CD4-positive, alpha-beta T cell treated with Interleukin-12 subunit alpha and Interleukin-12 subunit beta, for 1 hour (primary cell): ENCODE data around the gene NDRG2.
"Not testable (repeated sequence)": the region's sequence is repeated elsewhere in the genome, so short reads cannot be mapped to it uniquely, and the experiment has no call there.

Source experiments
- DNase-seq: peaks from one replicate; pipeline ENCODE4 v3.0.0-alpha.2; 2020

Gene NDRG2

DNA sequence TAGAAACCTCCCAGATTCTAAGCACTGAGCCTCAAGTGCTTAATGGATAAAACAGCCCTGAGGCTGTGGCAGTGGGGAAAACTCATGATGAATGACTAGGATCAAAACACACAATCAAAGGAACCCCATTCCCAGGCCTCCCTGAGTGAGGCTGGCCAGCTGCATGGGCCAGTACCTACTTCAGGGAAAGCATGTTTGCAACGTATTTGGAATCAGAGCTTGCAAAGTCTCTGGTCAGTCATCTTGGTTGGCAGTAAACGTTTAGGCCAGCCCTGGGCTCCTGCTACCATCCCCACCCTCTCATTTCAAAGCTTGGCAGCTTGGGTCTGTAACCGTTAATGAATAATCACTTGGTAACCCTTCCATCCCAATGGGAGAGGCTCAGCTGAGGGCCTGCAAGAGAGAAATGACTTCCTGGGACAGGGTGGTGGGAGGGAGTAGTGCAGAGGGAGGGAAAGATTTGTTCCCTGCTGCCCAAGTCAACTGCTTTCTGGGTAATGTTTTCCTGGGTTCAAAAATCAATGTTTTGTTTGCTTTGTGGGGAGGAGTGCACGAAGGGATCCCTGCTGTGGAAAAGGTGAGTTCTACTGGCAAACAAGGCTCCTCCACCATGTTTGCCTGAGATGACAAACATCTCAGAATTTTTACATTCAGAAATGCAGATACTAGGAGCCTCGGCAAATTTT, 30.7 kb upstream of the NDRG2 start:
- DNase-seq, result no peak

- no peak for DNase-seq
Observed at GRCh38 chr14:21054768-21055145, 29.9 kb upstream of the NDRG2 start.

DNA sequence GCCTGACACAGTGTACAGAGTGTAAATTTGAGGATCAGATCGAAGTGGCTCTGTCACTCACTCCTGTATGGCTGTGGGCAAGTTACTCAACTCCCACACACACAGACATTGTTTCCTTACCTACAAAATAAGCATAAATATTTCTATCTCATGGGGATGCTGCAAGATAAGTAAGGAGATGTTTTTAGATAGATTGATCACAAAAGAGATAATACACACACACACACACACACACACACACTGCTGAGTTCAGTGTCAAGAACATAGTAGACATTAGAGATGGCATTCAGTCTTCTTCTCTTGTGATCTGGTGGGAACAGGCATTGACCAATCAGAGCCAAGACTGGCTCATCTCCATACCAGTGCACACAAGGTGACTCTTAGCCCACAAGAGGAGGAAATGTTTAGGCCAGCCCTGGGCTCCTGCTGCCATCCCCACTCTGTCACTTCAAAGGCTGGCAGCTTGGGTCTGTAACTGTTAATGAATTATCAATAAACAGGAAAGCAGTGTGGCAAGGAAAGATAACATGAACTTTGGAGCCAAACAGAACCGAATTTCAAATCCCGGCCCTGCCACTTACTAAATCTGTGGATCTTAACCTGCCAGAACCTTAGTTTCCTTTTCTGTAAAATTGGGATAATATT, 29.4 kb upstream of the NDRG2 start:
- DNase-seq, result no peak

DNA sequence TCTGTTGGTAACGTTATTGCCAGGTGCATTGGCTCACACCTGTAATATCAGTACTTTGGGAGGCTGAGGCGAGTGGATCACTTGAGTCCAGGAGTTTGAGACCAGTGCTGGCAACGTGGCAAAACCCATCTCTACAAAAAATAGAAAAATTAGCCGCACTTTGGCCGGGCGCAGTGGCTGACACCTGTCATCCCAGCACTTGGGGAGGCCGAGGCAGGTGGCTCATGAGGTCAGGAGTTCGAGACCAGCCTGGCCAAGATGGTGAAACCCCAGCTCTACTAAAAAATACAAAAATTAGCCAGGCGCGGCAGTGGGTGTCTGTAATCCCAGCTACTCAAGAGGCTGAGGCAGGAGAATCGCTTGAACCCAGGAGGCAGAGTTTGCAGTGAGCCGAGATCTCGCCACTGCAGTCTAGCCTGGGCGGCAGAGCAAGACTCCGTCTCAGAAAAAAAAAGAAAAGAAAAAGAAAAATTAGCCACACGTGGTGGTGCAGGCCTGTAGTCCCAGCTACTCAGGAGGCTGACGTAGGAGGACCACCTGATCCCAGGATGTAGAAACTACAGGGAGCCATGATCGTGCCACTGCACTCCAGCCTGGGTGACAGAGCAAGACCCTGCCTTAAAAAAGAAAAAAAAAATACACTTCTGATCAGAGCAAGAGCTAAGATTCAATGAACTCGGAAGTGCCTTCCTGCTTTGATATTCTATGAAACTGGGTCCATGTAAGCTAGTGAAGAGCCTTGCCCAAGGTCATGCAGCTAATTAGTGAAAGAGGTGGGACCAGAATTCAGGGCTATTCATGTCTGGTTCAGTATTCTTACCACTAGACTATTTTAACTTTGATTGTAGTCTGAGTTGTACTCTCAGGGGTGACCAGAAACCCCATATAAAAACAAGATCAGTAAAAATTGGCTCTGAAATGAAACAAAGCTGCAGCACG, 28.6 kb upstream of the NDRG2 start:
- no peak for DNase-seq

DNA sequence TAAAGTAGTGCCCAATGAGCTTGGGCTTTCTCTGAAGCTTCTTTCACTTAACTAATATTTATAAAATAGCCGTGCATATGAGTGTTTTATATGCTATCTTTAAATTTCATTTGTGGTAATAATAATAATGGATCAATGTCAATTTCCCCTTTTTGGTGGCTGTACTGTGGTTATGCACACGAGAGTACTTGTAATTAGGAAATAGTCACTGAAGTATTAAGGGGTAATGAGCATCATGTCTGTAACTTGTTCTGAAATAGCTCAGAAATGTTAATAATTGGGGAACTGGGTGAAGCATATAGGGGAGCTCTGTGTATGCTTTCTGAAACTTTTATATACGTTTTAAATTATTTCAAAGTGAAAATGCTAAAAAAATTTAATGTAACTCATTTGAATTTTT, 25.7 kb upstream of the NDRG2 start:
- DNase-seq, result no peak

GRCh38 chr14:21049271-21049673, 24.4 kb upstream of the NDRG2 start:
- no peak for DNase-seq

- no peak for DNase-seq
Observed at GRCh38 chr14:21048638-21049037, 23.8 kb upstream of the NDRG2 start.

- DNase-seq, result no peak
Observed at GRCh38 chr14:21047378-21047781, 22.5 kb upstream of the NDRG2 start.

DNA sequence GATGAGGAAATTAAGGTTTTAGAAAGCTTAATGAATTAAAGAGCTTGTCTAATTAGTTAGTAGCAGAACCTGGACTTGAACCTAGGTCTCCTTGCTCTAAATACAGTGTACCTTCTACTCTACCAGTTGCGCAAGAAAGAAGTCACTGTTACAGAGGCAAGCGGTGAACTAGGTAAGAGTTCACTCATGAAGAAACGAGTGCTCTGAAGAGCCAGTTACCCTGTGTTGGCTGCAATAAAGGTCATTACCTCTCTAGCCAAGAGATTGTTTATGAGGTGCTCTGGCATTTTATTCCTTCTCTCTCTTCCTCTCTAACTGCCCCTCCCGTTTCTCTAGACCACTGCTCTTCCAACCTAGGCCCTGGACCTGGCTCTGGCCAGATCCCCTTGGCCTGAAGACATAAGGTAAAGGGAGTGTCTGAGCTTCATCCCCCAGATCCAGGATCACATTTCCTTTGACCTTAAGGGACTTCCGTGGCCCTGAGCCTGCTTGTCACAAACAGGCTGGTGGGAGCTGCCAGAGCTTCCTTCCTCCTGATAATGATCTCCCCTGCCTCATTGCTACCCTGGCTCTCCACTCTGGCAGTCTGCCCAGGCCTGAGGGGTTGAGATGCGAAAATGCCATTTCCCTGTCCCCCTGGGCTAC, 19.2 kb upstream of the NDRG2 start:
- DNase-seq, result peak; percentile 36

GRCh38 chr14:21043387-21043973, 18.6 kb upstream of the NDRG2 start:
- no peak for DNase-seq

- DNase-seq, result no peak
Observed at GRCh38 chr14:21042918-21043317, 18.1 kb upstream of the NDRG2 start.

GRCh38 chr14:21041676-21042433, 17.0 kb upstream of the NDRG2 start, which contains the start of gene RNASE7:
Gene RNASE7 (plus strand): TSS chr14:21042362. CDS start chr14:21042993, 631 bp downstream.
- no peak for DNase-seq

DNA sequence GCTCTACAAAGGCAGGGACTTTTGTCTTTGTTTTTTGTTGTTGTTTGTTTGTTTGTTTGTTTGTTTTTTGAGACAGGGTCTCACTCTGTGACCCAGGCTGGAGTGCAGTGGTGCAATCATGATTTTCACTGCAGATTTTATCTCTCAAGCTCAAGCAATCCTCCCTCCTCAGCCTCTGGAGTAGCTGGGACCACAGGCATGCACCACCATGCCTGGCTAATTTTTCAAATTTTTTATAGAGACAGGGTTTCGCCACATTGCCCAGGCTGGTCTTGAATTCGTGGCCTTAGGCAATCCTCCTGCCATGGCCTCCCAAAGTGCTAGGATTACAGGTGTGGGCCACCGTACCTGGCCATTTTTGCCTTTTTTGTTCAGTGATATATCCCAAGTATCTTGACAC, 16.1 kb upstream of the NDRG2 start:
- DNase-seq, result not testable (repeated sequence)

DNA sequence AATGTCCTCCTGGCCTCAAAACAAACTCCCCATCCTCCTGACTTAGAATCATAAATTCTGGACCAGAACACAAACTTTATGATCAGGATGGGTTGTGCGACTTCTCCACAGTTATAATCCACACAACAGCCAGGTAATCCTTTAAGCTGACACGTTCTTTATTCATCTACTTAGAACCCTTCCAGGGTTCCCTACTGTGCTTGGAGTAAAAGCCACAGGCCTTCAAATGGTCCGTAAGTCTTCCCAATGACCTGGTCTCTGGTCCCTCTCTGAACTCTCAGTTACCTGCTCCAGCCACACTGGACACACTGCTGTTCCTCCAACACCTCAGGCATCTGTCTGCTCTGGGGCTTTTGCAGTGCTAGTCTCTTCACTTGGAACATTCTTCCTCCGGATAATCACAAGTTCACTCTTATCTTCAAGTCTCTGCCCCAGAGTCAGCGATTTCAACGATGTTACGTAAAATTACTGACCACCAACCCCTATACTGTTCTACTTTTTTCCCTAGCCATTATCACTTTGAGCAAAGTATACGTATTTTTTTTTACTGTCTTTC, 15.6 kb upstream of the NDRG2 start:
- DNase-seq, result no peak

GRCh38 chr14:21039585-21040369, 14.9 kb upstream of the NDRG2 start:
- DNase-seq, result peak; percentile 61

- no peak for DNase-seq
Observed at GRCh38 chr14:21038441-21039422, 13.9 kb upstream of the NDRG2 start.

DNA sequence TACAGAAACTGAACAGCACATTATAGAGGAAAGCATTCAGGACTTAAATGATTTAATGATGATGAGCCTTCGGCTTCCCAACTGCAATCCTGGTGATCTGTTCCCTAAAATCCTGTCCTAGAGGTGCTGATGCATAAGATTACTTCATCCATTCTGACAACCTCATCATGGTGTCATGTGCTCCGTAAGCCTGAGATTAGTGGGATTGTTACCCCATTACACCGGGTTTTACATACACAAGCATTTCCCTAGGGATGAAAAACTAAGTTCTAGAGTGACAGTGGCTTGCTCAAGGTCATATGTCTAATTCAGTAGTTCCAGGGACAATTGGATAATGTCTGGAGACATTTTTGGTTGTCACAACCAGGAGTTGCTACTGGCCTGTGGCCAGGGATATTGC, 12.3 kb upstream of the NDRG2 start:
- DNase-seq, result no peak

DNA sequence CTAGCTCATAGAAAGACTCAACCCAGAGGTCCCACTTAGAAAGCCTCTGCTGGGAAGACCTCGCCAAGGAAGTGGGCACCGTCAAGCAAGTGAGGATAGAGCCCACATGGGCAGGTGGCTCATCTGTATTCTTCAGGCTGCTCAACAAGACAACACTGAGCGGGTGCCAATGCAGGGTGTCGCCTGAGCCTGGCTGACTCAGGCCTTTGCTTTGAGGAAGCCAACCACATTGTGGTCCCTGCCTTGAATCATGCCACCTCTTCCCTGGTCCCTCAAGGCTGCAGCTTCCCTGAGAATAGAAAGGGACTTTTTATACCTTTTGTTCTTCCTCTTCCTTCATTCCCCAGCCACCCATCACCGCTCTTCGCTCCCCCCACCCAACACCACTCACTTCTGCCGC, 11.9 kb upstream of the NDRG2 start:
- DNase-seq, result no peak

- no peak for DNase-seq
Observed at GRCh38 chr14:21034707-21035106, 9.8 kb upstream of the NDRG2 start, which contains the start of gene RNASE13. Gene RNASE13 (minus strand): TSS chr14:21034807. CDS start chr14:21034288, 519 bp downstream.
